ENCODE measurements around the gene TIMM17A.

GRCh38 chr1:201945157-201945556 lies 10.1 kb upstream of the TIMM17A start:
- TF ChIP-seq CTCF (conservative IDR thresholded peaks at IDR 0.05; ENCODE audit: low read length) (peak; percentile 59), EZH2phosphoT487 (IDR thresholded peaks at IDR 0.05; ENCODE audit: borderline replicate concordance, low read depth, low read length) (no peak)

All from OCI-LY7 (cell line).